Breast epithelium (tissue), 4 donors: ENCODE measurements around the gene SRGAP3. TPM values are rescaled to one million over a fixed set of nuclear protein-coding genes. Genes with fewer than 3 reads are reported as not detected.

Source experiments
- DNase-seq, 2 donors: peaks; one replicate each; pipeline ENCODE4 v3.0.0-alpha.2; 2019; ENCODE audit warnings: low spot score in 2 of 2
- H3K27ac ChIP-seq, 2 donors: fragments of 200-600 bp; sonication (generic) in 1 of 2; one replicate each; pipeline ENCODE4 v1.5.1; 2016 to 2019; ENCODE audit warnings: mild to moderate bottlenecking in 1 of 2
- H3K27me3 ChIP-seq, 2 donors: fragments of 200-600 bp; sonication (generic) in 1 of 2; one replicate each; pipeline versions ENCODE4 v1.5.1 to v1.6.0; 2017 to 2019; ENCODE audit warnings: control low read depth in 1 of 2, mild to moderate bottlenecking in 1 of 2
- H3K36me3 ChIP-seq: fragments of 200-600 bp; one replicate; pipeline ENCODE4 v1.5.1; 2019
- H3K4me1 ChIP-seq, 2 donors: fragments of 200-600 bp; sonication (generic); one replicate each; pipeline ENCODE4 v1.5.1; 2016 to 2019; ENCODE audit warnings: control low read depth in 1 of 2
- H3K4me3 ChIP-seq, 3 donors: fragments of 200-600 bp; sonication (generic); 1 replicate in 2 of 3; 2 replicates in 1 of 3; pipeline ENCODE4 v1.5.1; 2016 to 2019; ENCODE audit warnings: mild to moderate bottlenecking in 3 of 3, moderate library complexity in 2 of 3
- H3K9me3 ChIP-seq, 2 donors: fragments of 200-600 bp; sonication (generic) in 1 of 2; one replicate each; pipeline ENCODE4 v1.5.1; 2016 to 2019; ENCODE audit warnings: control low read depth in 1 of 2
- POLR2A ChIP-seq: fragments of 450-650 bp; IDR thresholded peaks from one replicate; pipeline ENCODE4 v1.6.1; 2016; ENCODE audit warnings: antibody characterized with exemption, mild to moderate bottlenecking, moderate library complexity
- POLR2AphosphoS5 ChIP-seq, 3 donors: sonication (generic); formaldehyde crosslinking; IDR thresholded peaks; one replicate each; pipeline ENCODE4 v1.6.1; 2017; ENCODE audit warnings: antibody characterized with exemption in 3 of 3
- intact Hi-C: fragments of 100-400 bp; cut with DNase I; formaldehyde crosslinking; loops from one replicate; pipeline ENCODE4 v1.15.1; 2023; ENCODE audit warnings: low total_unique reads
- total RNA-seq, 3 donors: library from RNA; depleted of rRNA; stranded (reverse); fragments of >200 nt; gene quantifications; one replicate each; pipeline ENCODE4 v1.1.0, GENCODE V29; 2016
- TF ChIP-seq, protein P1 (sequence below), 3 donors: fragments of 450-650 bp; IDR thresholded peaks; one replicate each; pipeline ENCODE4 v1.5.1; 2016 to 2017; ENCODE audit warnings: antibody characterized with exemption in 3 of 3, mild to moderate bottlenecking in 3 of 3, moderate library complexity in 3 of 3

The SRGAP3 gene
- total RNA-seq, 3 donors from 2014 or later, result 13.6 to 21.5 (median 19.0) TPM

DNA sequence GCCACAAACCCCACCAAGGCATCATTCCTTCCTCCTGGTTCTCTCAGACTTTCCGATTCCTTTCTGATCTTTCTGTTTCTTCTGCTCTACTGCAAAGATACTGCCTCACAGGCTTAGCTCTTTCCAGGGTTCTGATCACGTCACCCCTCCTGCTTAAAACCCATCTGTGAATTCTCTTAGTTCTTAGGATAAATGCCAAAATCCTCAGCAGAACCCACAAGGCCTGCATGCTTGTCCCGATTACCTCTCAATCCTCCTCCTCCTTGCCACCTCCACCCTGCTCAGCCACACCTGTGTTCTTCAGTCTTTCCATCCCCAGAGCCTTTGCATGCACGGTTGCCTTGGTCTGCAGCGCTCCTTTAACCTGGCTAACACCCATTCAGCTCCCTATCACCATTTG is 84.0 kb downstream of the SRGAP3 start:
- intact Hi-C loops, result loop anchor here (10.0 kb wide), 1 partner anchor 1529 kb away; no protein-coding TSS in a partner anchor
- Histone ChIP-seq H3K36me3 (no peaks in the 10 kb centered on the region), H3K9me3 (no peaks in the 10 kb centered on the region), H3K27ac (no peak overlapping the region), H3K27me3 (no peaks in the 10 kb centered on the region), H3K4me1 (peaks cover 0 to 7% of the 10 kb centered on the region in 2 donors), H3K4me3 (no peak overlapping the region)
- TF ChIP-seq POLR2AphosphoS5 (IDR thresholded peaks at IDR 0.05) (no peak), POLR2A (no peak)
- TF ChIP-seq, protein P1, sequence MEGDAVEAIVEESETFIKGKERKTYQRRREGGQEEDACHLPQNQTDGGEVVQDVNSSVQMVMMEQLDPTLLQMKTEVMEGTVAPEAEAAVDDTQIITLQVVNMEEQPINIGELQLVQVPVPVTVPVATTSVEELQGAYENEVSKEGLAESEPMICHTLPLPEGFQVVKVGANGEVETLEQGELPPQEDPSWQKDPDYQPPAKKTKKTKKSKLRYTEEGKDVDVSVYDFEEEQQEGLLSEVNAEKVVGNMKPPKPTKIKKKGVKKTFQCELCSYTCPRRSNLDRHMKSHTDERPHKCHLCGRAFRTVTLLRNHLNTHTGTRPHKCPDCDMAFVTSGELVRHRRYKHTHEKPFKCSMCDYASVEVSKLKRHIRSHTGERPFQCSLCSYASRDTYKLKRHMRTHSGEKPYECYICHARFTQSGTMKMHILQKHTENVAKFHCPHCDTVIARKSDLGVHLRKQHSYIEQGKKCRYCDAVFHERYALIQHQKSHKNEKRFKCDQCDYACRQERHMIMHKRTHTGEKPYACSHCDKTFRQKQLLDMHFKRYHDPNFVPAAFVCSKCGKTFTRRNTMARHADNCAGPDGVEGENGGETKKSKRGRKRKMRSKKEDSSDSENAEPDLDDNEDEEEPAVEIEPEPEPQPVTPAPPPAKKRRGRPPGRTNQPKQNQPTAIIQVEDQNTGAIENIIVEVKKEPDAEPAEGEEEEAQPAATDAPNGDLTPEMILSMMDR (IDR thresholded peaks at IDR 0.05), result no peak
- no peak for DNase-seq

DNA sequence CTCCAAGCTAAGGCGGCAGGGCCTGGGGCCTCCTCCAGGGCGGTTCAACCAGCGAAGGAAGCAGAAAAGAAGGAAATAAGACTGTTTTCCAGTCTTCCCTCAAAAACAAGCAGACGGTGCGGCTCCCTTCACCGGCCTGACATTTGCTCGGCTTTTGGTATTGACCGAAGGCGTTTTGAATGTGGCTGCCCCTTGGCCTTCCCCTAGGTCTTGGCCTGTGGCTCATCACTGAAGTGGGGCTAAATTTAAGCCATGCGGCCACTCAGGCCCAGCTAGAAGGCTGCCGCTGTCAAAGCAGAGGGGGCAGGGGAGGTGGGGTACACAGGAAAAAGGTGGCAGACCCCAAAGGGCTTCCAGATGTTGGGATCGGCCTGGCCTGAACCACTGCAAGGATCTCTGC is 86.2 kb downstream of the SRGAP3 start:
- no peak overlapping the region for H3K27ac ChIP-seq
- H3K27me3 ChIP-seq, result no peaks in the 10 kb centered on the region
- no peaks in the 10 kb centered on the region for H3K36me3 ChIP-seq
- no peak for DNase-seq
- TF ChIP-seq POLR2A, result no peak
- TF ChIP-seq POLR2AphosphoS5 (IDR thresholded peaks at IDR 0.05), result no peak
- TF ChIP-seq, protein P1 (IDR thresholded peaks at IDR 0.05), result no peak
- H3K4me1 ChIP-seq, result no peaks in the 10 kb centered on the region
- H3K4me3 ChIP-seq, result no peak overlapping the region
- intact Hi-C loops, result loop anchor here (10.0 kb wide), 1 partner anchor 1532 kb away; no protein-coding TSS in a partner anchor
- H3K9me3 ChIP-seq, result no peaks in the 10 kb centered on the region

DNA sequence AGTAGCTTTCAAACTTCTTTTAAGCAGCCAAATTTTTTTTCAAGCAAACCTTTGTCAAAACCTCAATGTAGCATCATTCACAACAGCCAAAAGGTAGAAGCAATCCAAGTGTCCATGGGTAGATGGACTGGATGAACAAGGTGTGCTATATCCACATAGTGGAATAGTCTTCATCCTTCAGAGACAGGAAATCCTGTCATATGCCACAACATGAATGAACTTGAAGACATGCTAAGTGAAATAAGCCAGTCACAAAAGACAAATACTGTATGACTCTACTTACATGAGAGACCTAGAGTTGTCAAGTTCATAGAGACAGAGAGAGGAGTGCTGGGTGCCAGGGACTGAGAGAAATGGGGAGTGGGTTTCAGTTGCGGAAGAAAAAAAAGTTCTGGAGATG is 87.6 kb downstream of the SRGAP3 start:
- Histone ChIP-seq H3K36me3 (no peaks in the 10 kb centered on the region), H3K9me3 (no peaks in the 10 kb centered on the region), H3K4me1 (no peaks in the 10 kb centered on the region), H3K4me3 (no peak overlapping the region), H3K27me3 (no peaks in the 10 kb centered on the region), H3K27ac (no peak overlapping the region)
- DNase-seq, result no peak
- TF ChIP-seq POLR2A (no peak), POLR2AphosphoS5 (IDR thresholded peaks at IDR 0.05) (no peak)
- TF ChIP-seq, protein P1 (IDR thresholded peaks at IDR 0.05), result no peak
- intact Hi-C loops, result loop anchor here (10.0 kb wide), 1 partner anchor 1533 kb away; no protein-coding TSS in a partner anchor

DNA sequence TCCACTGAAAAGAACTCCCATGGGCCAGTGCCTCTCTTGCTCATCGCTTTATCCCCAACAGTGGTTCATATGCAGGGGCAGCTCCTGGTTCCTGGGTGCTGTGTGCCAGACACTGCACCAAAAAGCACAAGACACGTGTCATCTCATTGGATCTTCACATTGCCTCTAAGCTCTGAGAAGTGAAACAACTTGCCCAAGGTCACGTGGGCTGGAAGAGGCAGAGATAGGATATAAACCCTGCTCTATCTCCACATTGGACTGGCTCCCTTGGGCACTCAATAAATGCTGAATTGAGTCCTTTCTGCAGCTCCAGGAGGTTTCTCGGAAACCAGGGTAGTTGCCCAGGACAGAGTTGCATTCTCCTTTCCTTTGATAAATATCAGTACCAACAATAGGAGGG is 88.1 kb downstream of the SRGAP3 start:
- H3K4me3 ChIP-seq, result no peak overlapping the region
- TF ChIP-seq, protein P1 (IDR thresholded peaks at IDR 0.05), result no peak
- TF ChIP-seq POLR2AphosphoS5 (IDR thresholded peaks at IDR 0.05), result no peak
- intact Hi-C loops, result loop anchor here (10.0 kb wide), 1 partner anchor 1534 kb away; no protein-coding TSS in a partner anchor

DNA sequence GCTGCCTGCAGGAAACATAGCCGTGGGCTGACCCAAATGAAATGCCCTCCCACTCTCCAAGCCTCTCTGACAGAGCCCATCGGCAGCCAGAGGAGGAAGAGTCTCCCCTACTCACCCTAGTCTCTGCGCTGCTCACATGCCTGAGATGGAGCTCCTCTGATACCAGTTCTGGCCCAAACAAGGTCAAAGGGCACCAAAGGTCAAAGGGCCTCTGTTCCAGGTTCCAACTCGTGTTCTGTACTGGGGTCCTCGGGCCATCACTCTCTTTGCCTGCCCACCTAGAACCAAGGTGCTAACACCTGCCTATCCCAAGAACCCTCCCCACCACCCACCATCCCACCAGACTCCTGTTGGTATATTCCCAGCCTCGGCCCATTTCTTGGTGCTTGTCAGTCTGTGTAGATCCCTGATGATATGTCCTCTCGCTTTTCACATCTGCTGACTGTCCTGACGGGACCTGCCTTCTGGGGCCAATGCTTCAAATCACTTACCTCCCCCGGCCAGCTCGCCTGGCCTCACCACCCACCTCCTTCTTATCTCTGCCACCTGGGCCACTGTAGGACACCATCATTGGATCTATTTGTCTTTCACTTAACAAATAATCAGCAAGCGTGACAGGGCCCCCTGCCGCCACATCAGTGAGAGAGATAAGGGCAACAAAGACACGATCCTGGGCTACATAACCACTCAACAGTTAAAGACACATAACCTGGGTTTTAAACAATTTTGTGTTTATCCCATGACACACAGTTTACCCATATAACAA is 90.4 kb downstream of the SRGAP3 start:
- no peak overlapping the region for H3K27ac ChIP-seq
- TF ChIP-seq POLR2A (no peak), POLR2AphosphoS5 (IDR thresholded peaks at IDR 0.05) (no peak)
- TF ChIP-seq, protein P1 (IDR thresholded peaks at IDR 0.05), result no peak
- H3K36me3 ChIP-seq, result no peaks in the 10 kb centered on the region
- intact Hi-C loops, result no loop called here
- no peaks in the 10 kb centered on the region for H3K27me3 ChIP-seq
- DNase-seq, result no peak
- no peaks in the 10 kb centered on the region for H3K4me1 ChIP-seq
- H3K9me3 ChIP-seq, result no peaks in the 10 kb centered on the region
- no peak overlapping the region for H3K4me3 ChIP-seq

More for the DNA sequence above, 88.1 kb downstream of the SRGAP3 start:
- DNase-seq, result no peak
- Histone ChIP-seq H3K27me3 (no peaks in the 10 kb centered on the region), H3K27ac (no peak overlapping the region), H3K36me3 (no peaks in the 10 kb centered on the region), H3K9me3 (no peaks in the 10 kb centered on the region), H3K4me1 (no peaks in the 10 kb centered on the region)
